Measurements from ENCODE around the gene KPNA1. TPM values are rescaled to one million over a fixed set of nuclear protein-coding genes. Genes with fewer than 3 reads are reported as not detected.

The KPNA1 gene
- polyA plus RNA-seq, 1 experiment, result 27.8 TPM

DNA sequence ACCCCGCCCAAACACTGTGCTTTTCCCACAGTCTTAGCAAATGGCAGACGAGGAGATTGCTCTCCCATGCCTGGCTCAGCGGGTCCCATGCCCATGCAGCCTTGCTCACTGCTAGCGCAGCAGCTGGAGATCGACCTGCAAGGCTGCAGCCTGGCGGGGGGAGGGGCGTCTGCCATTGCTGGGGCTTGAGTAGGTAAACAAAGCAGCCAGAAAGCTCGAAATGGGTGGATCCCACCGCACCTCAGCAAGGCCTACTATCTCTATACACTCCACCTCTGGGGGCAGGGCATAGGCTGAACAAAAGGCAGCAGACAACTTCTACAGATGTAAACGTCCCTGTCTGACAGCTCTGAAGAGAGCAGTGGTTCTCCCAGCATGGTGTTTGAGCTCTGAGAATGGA lies 71.6 kb downstream of the KPNA1 start:
- TF ChIP-seq, protein P1, sequence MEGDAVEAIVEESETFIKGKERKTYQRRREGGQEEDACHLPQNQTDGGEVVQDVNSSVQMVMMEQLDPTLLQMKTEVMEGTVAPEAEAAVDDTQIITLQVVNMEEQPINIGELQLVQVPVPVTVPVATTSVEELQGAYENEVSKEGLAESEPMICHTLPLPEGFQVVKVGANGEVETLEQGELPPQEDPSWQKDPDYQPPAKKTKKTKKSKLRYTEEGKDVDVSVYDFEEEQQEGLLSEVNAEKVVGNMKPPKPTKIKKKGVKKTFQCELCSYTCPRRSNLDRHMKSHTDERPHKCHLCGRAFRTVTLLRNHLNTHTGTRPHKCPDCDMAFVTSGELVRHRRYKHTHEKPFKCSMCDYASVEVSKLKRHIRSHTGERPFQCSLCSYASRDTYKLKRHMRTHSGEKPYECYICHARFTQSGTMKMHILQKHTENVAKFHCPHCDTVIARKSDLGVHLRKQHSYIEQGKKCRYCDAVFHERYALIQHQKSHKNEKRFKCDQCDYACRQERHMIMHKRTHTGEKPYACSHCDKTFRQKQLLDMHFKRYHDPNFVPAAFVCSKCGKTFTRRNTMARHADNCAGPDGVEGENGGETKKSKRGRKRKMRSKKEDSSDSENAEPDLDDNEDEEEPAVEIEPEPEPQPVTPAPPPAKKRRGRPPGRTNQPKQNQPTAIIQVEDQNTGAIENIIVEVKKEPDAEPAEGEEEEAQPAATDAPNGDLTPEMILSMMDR (IDR thresholded peaks at IDR 0.05; ENCODE audit: insufficient read depth, low read depth, low read length), result no peak
- no peak overlapping the region for H3K4me3 ChIP-seq (ENCODE audit: low read depth, low read length)
- H3K36me3 ChIP-seq (ENCODE audit: control insufficient read depth, insufficient read depth, low read length), result peaks cover 8% of the 10 kb centered on the region
- DNase-seq (ENCODE audit: low read depth), result no peak
- CTCF ChIA-PET, result interaction anchor here (1.0 kb wide), 1 partner anchor 15 kb away, joined by 4 read pairs; no protein-coding TSS in a partner anchor
- H3K27me3 ChIP-seq (ENCODE audit: control insufficient read depth, insufficient read depth, low read length), result no peaks in the 10 kb centered on the region
- POLR2A ChIA-PET, result no interaction called here

DNA sequence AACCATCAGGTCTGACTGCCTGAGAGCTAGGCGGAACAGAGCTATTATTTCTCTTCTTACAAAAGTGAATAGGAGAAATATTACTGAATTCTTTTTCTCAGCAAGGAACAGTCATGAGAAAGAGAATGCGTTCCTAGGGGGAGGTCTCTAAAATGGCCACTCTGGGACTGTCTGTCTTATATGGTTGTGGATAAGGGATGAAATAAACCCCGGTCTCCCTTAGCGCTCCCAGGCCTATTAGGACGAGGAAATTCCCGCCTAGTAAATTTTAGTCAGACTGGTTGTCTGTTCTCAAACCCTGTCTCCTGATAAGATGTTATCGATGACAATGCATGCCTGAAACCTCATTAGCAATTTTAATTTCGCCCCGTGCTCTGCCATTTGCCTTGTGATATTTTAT lies 78.8 kb downstream of the KPNA1 start:
- TF ChIP-seq, protein P1 (IDR thresholded peaks at IDR 0.05; ENCODE audit: insufficient read depth, low read depth, low read length), result no peak
- CTCF ChIA-PET, result no interaction called here
- POLR2A ChIA-PET, result no interaction called here
- no peak overlapping the region for H3K4me3 ChIP-seq (ENCODE audit: low read depth, low read length)
- H3K36me3 ChIP-seq (ENCODE audit: control insufficient read depth, insufficient read depth, low read length), result peaks cover 9% of the 10 kb centered on the region
- DNase-seq (ENCODE audit: low read depth), result no peak
- H3K27me3 ChIP-seq (ENCODE audit: control insufficient read depth, insufficient read depth, low read length), result no peaks in the 10 kb centered on the region

DNA sequence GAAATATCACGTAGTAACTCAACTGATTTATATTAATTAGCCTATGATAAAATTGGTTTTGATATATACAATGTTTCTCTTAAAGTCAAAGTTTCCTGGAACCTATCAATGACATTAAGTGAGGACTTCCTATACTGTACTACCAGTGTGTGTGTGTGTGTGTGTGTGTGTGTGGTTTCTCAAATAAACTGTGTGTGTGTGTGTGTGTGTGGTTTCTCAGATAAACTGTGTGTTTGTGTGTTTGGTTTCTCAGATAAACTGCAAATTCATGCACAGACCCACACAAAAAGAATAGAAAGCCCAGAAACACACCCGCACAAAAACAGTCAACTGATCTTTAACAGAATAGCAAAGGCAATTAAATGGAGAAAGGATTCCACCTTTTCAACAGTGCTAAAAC lies 84.4 kb downstream of the KPNA1 start:
- ChIA-PET POLR2A (no interaction called here), CTCF (no interaction called here)
- no peaks in the 10 kb centered on the region for H3K27me3 ChIP-seq (ENCODE audit: control insufficient read depth, insufficient read depth, low read length)
- H3K36me3 ChIP-seq (ENCODE audit: control insufficient read depth, insufficient read depth, low read length), result peaks cover 8% of the 10 kb centered on the region
- TF ChIP-seq, protein P1 (IDR thresholded peaks at IDR 0.05; ENCODE audit: insufficient read depth, low read depth, low read length), result no peak
- DNase-seq (ENCODE audit: low read depth), result no peak
- no peak overlapping the region for H3K4me3 ChIP-seq (ENCODE audit: low read depth, low read length)

DNA sequence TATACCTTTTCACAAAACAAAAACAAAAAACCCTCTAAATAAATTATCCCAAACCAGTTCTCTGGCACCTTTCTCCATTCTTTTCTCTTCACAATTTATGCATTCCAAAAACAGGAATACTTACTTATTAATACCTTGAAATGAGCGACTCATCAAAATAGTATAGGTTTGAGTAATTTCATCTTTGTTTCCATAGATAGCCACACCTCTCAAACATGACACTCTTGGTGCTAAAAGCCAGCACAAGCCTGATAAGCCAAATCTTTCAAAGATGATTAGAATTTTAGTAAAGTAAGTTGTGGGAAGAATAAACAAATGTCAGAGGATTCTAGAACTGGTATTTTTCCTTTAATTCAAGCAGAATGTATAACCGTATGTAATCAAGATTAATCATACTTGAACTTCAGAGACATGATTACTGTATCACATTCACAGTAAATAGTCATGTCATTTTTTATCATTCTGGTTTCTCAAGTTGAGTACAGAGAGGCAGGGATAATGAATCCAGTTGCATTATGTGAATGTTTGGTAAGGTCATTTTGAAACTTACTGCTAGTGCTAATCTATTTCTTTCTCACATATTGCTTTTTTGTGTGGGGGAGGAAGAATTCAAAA lies 86.8 kb downstream of the KPNA1 start:
- POLR2A ChIA-PET, result no interaction called here

DNA sequence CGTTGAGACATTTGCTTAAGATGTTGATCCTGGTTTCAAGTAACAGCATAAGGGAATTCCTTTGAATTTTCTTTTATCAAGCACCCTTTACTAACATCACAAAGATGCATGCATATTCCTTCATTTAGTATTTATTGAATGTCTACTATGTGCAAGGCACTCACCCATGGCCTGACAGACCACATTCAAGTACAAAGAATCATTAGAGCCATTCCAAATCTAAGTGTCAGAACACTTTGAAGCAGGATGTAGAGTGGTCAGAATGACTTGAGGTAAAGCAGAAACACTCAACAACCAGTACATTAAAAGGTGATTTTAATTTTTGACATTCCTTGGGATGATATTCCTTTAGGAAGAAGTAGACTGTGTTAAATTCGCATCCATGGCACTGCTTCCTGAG lies 92.9 kb downstream of the KPNA1 start:
- ChIA-PET CTCF (no interaction called here), POLR2A (no interaction called here)
- Histone ChIP-seq H3K27me3 (ENCODE audit: control insufficient read depth, insufficient read depth, low read length) (no peaks in the 10 kb centered on the region), H3K36me3 (ENCODE audit: control insufficient read depth, insufficient read depth, low read length) (peaks cover 6% of the 10 kb centered on the region), H3K4me3 (ENCODE audit: low read depth, low read length) (no peak overlapping the region)
- DNase-seq (ENCODE audit: low read depth), result no peak
- TF ChIP-seq, protein P1 (IDR thresholded peaks at IDR 0.05; ENCODE audit: insufficient read depth, low read depth, low read length), result no peak

More for the DNA sequence above, 86.8 kb downstream of the KPNA1 start:
- Histone ChIP-seq H3K27me3 (ENCODE audit: control insufficient read depth, insufficient read depth, low read length) (no peaks in the 10 kb centered on the region), H3K36me3 (ENCODE audit: control insufficient read depth, insufficient read depth, low read length) (peaks cover 8% of the 10 kb centered on the region), H3K4me3 (ENCODE audit: low read depth, low read length) (no peak overlapping the region)
- CTCF ChIA-PET, result no interaction called here
- DNase-seq (ENCODE audit: low read depth), result no peak
- TF ChIP-seq, protein P1 (IDR thresholded peaks at IDR 0.05; ENCODE audit: insufficient read depth, low read depth, low read length), result no peak
